ENCODE data around the gene GHITM.
"Not testable (repeated sequence)": the region's sequence is repeated elsewhere in the genome, so short reads cannot be mapped to it uniquely, and the experiment has no call there.

GHITM gene

GRCh38 chr10:84148006-84148597 is 8.8 kb downstream of the GHITM start:
- DNase-seq (ENCODE audit: low read depth): peak; percentile 8

- no peak for DNase-seq (ENCODE audit: low read depth)
Measured at GRCh38 chr10:84149854-84150253, 10.5 kb downstream of the GHITM start.

GRCh38 chr10:84152769-84153168 is 13.5 kb downstream of the GHITM start:
- DNase-seq (ENCODE audit: low read depth): no peak

- DNase-seq (ENCODE audit: low read depth): no peak
Measured at GRCh38 chr10:84155521-84155920, 16.2 kb downstream of the GHITM start.

GRCh38 chr10:84156009-84156408 is 16.7 kb downstream of the GHITM start:
- DNase-seq (ENCODE audit: low read depth): no peak

GRCh38 chr10:84156768-84157167 is 17.5 kb downstream of the GHITM start:
- no peak for DNase-seq (ENCODE audit: low read depth)

- DNase-seq (ENCODE audit: low read depth): no peak
Measured at GRCh38 chr10:84158061-84158460, 18.8 kb downstream of the GHITM start.

- no peak for DNase-seq (ENCODE audit: low read depth)
Measured at GRCh38 chr10:84158550-84158949, 19.2 kb downstream of the GHITM start.

GRCh38 chr10:84159076-84159685 is 19.9 kb downstream of the GHITM start:
- no peak for DNase-seq (ENCODE audit: low read depth)

- no peak for DNase-seq (ENCODE audit: low read depth)
Measured at GRCh38 chr10:84160663-84161362, 21.5 kb downstream of the GHITM start.

- no peak for DNase-seq (ENCODE audit: low read depth)
Measured at GRCh38 chr10:84163996-84164395, 24.7 kb downstream of the GHITM start.

- no peak for DNase-seq (ENCODE audit: low read depth)
Measured at GRCh38 chr10:84164442-84164841, 25.1 kb downstream of the GHITM start.

- DNase-seq (ENCODE audit: low read depth): no peak
Measured at GRCh38 chr10:84166620-84167288, 27.4 kb downstream of the GHITM start.

- DNase-seq (ENCODE audit: low read depth): not testable (repeated sequence)
Measured at GRCh38 chr10:84167289-84167653, 28.0 kb downstream of the GHITM start.

- not testable (repeated sequence) for DNase-seq (ENCODE audit: low read depth)
Measured at GRCh38 chr10:84168382-84168781, 29.1 kb downstream of the GHITM start.

- DNase-seq (ENCODE audit: low read depth): not testable (repeated sequence)
Measured at GRCh38 chr10:84171237-84171636, 31.9 kb downstream of the GHITM start.

- not testable (repeated sequence) for DNase-seq (ENCODE audit: low read depth)
Measured at GRCh38 chr10:84171700-84172466, 32.6 kb downstream of the GHITM start.

- DNase-seq (ENCODE audit: low read depth): no peak
Measured at GRCh38 chr10:84172467-84173356, 33.4 kb downstream of the GHITM start.

GRCh38 chr10:84173501-84173929 is 34.2 kb downstream of the GHITM start, which contains the start of gene GPR15LG:
TSS of gene GPR15LG (plus strand) at chr10:84173801. CDS start at chr10:84173852, 51 bp downstream.
- no peak for DNase-seq (ENCODE audit: low read depth)

- DNase-seq (ENCODE audit: low read depth): no peak
Measured at GRCh38 chr10:84175436-84175835, 36.1 kb downstream of the GHITM start.

GRCh38 chr10:84176351-84176750 is 37.0 kb downstream of the GHITM start:
- no peak for DNase-seq (ENCODE audit: low read depth)
